GM21723 (cell line): ENCODE results near the gene SPRR1A.

ENCODE experiments used
- ATAC-seq: cut with Tn5 transposase; IDR thresholded peaks from one replicate; pipeline ENCODE4 v1.9.1; 2021; ENCODE audit warnings: mild to moderate bottlenecking, moderate library complexity; ENCODE audit not compliant: unreplicated experiment

The SPRR1A gene, protein sequence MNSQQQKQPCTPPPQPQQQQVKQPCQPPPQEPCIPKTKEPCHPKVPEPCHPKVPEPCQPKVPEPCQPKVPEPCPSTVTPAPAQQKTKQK

DNA sequence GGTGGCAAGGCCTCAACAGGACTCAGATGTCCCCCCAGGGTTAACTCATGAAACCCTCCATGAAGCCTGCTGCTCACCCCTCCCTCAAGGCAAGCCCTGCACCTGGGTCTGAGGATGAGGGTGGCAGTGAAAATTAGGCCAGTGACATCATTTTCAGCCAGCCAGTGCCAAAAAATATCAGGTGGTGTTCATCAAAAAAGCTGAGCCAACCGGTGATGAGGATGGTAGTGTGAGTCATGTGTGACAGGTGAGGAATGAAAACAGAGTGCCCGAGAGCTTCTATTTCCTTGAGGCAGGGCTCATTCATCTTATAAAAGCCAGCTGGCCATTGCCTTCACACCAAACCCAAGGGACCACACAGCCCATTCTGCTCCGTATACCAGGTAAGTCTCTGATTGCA lies at the start of gene SPRR1A:
TSS of gene SPRR1A (plus strand) at position 339 of the 400 bp plus-strand sequence. CDS start 1,150 bp downstream, outside the sequence.
- ATAC-seq: no peak

DNA sequence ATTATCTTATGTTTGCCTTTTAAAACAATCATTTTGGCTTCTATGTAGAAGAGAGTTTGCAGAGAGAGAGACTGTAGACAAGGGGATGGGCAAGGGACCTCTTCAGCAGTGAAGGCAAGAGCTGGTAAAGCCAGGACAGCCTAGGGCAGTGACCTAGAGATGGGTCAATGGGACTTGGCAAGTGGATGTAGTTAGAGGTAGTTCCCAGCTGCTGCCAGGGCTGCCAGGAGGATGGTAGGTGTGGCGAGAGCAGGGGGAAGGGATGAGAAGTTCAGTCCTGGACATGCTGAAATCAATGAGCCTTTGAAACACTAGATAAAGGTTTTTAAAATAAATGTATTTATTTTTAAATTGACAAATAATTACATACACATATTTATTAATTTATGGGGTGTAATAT lies 43.3 kb upstream of the SPRR1A start:
- no peak for ATAC-seq

DNA sequence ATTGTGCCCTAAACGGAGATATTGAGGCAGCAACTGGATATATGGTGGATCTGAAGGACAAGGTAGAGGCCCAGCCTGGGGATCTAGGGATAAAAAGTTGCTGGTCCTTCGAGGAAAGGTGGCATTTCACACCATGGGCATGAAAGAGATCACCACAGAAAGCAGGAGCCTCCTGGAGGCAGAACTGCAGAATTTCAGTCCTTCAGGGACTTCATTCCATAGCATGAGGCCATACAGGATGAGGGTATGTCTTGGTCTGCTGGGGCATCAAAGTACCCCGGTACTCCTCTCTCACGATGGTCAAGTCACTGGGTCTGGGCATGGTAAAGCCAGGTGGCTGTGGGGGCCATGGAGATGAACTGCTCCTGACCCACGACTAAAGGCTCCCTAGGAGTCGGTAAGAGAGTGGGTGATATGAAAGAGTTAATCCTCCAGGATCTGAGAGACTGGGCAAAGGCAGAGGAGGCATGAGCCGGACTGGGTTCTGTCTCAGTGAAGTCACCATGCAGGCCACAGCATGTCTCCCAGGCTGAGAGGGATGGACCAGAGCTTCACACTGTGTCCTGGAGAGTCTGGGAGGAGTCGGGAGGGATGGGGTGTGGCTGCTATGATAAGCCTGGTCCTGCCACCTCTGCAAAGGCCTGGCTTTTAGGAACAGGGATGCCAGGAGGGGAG lies 42.7 kb upstream of the SPRR1A start:
- no peak for ATAC-seq

DNA sequence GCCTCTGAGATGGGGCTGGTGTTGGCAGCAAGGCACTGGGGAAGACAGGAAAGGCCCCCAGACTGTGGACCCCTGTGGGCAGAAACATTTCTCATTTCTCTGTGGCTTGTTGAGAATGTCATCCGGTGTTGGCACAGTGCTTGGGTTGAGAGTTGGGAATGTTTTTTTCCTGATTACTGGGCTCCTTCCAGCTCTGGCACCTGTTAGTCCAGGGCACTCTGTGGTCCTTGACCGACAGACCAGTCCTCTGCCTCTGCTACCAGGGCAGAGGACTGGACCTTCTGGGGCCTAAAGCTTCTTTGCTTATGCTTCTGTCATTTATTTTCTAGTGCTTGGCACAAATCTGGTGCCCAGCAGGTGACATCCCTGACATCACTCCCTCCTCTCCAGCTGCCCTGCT lies 41.7 kb upstream of the SPRR1A start:
- no peak for ATAC-seq

DNA sequence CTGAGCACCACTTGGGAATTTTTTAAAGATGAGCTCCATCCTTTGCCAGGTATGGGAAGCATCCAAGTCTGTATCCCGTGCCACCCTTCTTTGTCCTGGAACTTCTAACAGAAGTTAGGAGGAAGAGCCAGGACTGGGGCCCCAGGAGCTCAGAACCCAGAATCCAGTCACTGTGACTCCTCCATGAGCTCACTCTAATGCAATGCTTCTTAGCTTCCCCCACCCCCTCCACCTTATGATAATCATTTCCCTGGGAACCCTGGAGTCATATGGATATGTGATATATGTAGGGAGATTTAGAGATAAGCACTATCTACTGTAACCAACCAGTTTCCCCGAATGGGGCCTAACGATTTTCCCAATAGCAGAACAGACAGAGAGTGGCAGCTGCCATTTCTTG lies 37.6 kb upstream of the SPRR1A start:
- ATAC-seq: no peak

DNA sequence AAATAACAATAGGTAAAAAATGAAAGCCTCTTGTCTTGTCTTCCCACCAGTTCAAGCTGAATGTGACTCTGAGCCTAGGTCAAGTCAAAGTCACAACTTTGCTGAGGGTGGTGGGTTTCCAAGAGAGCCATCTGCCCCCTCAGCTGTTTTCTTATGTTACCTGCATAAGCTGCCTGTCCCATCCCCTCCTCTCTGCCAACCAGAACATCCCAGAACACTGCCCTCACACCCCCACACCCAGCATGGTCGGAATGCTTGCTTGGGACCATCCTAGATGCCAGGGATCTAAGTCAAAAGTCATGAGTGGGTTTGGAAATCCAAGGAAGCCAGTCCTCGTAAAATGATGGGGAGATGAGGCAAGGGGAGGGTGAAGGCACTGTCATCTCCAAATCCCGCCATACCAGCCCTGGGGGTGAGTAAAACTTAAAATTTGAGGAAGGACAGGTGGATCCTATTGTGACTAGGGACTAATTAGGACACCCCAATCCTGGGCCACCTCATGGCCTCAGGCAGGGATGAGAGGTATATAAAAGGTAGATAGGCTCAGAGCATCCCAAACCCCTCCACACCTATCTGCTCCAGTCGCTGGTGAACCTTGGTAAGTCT lies 37.1 kb upstream of the SPRR1A start, which contains the start of gene SPRR5:
TSS of gene SPRR5 (plus strand) at position 556 of the 606 bp plus-strand sequence. CDS start 1,349 bp downstream, outside the sequence.
- ATAC-seq: no peak

DNA sequence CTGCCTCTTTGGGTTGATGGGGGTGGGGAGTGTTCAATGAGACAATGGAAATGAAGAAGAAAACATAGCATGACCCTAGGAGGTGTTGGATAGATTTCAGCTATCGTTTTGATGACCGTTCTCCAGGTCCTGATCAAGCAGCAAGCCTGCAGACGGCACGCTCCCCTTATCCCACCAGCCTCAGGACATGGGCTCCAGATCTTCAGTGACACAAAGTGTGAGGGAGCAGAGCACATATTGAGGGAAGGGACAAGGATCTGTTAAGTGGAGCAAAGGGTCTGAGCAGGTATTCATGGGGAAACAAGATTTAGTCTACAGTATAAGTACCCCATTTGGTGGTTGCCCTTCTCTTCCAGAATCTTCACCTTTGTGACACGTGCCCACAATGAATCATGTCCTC lies 32.2 kb upstream of the SPRR1A start:
- ATAC-seq: no peak

DNA sequence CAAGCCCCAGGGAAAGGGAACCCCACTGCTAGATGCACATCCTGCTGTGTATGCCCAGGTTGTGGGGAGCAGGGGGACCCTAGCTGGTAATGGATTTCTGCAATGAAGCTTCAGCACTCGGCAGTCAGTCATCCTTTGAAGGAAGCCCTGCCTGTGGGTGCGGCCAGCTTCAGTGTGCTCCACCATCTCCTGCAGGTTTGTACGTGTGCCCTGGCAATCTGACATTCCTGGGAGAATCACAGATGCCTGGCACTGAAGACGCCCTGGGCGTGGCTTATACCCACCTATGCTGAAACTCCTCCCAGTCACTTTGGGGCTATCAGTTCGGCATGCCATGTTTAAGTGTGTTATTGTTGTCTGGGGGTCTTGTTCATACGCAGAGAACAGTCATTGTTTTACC lies 30.1 kb upstream of the SPRR1A start:
- ATAC-seq: no peak

DNA sequence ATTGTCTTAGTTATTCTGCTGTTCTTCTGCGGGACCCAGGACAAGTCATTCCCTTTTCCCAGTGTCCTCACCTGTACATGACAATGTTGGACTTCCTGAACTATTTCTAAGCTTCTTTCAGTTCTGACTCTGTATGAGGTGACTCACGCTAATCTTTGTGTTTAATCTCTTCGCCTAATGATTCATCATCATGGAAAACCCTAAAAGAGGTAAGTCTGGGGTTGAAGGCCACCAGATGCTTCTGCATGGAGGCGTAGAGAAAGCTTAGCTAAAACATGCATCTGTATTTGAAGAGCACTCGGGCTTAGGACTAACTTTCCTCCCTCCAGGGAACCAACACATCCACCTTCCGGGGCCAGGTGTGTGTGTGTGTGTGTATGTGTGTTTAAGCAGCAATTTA lies 29.4 kb upstream of the SPRR1A start:
- ATAC-seq: no peak

DNA sequence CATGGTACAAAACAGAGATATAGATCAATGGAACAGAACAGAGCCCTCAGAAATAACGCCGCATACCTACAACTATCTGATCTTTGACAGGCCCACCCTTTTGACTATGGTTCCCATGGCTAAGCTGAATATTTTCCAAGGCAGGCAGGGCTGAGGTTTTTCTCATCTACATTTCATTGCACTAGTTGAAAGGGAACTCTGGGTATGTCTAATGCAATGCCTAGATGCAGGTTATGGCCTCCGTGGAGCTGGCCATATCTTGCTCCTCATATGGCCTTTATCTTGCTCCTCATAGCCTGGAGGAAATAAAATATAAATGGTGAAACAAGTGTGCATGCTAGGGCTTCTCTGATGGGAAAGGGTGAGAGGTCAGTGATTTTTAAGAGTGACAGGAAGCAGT lies 26.3 kb upstream of the SPRR1A start:
- ATAC-seq: no peak

DNA sequence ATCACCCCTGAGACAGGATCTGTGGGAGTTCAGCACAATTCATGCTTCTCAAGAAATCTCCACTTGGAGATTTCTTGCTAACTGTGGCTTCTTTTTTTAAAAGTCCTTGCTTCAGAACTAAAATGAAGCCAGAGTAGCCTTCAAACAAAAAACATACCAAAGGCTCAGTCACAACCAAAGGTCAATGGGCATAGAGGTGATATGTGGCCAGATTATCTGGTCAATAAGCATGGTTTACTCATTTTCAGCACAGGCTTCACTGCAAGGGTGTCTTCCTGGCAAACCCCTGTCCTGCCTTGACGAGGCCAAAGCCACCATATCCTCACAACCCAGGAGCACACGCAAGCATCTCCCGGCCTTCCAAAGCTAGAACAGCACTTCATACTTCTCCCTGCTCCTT lies 24.6 kb upstream of the SPRR1A start:
- no peak for ATAC-seq

DNA sequence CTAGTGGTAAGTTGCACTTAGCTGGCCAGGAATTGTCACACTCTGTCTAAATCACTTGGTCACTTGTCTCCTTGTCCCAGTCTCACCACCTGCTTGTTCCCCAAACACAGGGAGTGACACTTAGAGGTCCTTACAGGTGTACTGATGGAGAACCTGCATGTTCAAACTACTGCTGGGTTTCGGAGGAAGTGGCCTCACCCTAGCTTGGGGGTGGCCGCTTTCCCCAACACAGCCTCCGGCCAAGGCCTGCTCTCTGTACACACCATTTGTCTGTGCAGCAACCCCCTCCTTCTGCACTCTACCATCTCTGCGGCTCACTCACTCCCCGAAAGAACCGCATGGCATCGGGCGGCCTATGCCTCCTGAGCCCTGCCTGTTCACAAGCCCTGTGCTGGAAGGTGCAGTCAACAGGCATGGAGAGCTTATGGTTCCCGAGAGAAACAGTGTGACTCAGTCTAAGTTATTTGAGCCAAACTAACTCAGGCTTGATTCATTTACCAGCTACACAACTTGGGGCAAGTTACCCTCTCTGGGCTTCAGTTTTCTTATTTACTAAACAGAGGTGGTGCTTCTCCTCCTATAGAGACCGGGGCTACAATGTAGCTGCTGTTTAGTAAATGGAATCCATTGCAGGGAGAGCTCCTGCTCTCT lies 24.0 kb upstream of the SPRR1A start:
- no peak for ATAC-seq

DNA sequence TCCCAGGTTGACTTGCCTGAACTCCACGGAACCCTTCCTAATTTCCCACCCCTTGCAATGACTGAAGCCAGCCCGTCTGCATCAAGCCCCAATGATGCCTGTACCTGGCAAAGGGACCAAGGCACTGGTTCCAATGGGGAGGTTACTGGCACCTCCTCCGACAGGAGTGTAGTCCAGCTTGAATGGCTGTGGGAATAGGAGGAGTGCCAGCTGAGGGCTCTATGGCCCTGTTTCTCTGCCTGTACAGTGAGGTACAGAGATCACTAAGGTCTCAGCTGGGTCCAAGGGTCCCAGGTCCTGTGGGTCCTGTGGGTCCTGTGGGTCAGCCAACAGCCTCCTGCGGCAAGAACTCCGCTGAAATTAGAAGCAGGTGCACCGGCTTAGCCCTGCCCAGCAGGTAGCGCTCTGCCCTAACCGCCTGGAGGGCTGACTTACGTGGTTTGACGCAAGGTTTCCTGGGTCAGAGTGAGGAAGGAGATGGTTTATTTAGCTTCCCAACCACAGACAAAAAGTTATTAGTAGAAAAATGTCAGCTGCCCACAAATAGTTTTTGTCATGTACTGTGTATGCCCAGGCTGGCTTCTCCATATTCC lies 23.3 kb upstream of the SPRR1A start:
- no peak for ATAC-seq

DNA sequence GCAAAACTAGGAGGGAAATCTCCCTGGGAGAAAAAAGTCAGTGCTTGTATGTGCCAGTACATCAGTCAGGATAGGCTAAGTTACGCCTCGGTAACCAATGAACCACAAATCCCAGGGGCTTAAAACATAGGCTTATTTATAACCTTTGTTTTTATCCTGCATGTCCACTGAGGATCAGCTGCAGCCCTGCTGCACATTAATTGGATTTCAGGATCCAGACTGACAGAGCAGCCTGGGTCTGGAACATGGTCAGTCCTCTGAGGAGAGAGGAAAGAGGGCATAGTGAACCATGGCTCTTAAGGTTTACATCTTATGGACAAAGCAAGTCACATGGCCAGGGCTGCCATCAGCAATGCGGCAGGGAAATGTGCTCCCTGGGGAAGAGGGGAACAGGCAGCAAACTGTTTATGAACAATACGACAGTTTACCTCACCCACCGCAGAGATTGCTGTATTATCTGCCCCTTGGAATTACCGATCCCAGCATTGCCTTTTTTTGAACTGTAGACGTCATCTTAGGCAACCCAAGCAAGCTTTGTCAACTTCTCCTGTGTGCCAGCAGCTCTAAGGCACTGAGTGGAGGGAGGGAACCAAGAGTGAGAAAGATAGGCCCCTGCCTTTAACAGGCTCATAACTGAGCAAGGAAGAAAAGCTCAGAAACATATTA lies 22.5 kb upstream of the SPRR1A start:
- ATAC-seq: no peak

DNA sequence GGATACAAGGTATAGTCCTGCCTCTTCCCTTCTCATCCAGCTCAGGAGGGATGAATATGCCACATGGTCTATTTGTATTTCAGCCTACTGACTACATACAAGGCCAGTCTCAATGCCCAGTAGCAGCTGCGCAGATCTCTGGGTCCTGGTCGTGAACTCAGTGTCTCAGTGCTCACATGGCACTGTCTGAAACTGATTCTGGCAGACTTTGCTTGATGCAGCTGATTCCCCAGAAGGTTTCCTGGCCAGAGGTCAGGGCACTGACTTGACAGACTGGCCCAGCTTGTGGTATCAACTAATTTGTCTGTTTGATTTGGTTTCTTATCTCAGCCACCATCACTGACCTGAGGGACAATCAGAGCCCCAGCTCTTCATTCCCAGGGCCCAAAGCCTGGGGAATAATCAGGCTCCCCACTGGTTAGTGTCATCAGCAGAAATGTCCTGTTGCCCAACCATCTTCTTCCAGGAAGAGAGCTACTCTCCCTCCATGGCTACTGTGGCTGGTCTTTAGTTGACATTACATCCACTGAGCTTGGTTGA lies 20.9 kb upstream of the SPRR1A start:
- ATAC-seq: no peak

DNA sequence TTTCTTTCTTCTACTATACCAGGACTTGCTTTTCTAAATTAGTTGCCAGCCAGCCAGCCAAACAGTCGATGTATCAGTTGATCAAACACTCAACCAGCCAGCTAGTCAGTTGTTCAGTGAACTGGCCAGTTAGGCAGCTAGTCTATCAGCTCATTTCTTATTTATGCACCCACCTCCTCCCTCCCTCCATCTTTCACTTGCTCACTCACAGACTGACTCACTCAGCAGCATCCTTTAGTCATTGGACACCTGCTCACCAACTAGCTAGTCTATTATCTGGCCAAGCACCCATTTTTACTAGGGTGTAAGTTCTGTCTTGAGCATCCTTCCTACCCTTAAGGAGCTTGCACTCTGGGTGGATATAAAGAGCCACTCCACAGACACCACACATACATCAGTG lies 19.3 kb upstream of the SPRR1A start:
- ATAC-seq: no peak

DNA sequence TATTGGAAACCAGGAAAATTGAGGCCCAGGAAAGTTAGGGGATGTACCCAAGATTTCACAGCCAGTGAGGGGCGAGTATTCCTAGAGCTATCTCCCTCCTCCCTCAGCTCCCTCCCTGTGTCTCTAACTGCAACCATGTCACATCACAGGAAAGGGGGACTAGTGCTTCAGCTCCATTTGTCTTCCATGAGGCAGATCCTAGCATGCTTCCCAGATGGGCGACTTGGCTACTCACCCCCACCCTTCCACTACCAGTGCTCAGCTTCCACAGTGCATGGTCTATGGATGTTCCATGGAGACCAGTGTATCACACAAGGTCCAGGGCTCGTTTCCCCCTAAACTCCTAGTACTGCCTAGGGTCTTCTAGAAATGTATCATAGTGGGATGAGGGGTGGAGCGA lies 18.0 kb upstream of the SPRR1A start:
- no peak for ATAC-seq

DNA sequence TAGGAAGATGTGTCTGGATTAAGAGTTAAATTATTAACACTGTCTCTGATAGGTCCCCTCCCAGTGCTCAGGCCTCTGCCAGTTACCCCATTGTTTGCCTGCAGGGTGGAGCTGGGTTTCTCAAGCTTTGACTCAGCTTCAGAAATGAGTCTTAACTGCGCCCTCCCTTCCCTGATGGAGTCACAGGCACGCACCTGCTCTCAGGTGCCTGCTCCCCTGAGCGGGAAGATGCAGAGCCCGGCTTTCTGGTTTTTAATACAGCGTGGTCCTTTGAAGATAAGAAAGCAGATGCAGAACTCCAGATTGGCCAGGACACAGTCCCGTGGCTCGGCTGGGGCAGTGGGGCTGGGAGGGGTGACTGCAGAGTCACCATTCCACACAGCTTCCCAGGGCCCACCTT lies 16.7 kb upstream of the SPRR1A start:
- no peak for ATAC-seq

DNA sequence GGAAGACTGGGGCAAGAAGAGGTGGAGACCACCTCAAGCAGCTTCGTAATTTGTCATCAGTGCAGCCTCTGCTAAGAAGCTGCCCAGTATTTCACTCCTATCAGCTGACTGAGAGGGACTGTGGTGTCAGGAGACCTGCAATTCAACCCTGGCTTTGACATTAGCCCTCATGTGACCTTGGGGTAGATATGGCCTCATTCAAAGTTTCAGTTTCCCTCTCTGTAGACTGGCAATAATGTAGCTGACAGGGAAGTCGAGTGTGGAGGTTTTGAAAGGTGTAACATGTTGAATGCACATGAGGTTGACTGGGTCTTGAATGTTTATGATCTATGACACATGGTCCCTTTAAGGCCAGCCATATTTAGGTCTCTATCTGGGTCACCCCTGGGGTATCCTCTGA lies 15.6 kb upstream of the SPRR1A start:
- ATAC-seq: peak; percentile 91

DNA sequence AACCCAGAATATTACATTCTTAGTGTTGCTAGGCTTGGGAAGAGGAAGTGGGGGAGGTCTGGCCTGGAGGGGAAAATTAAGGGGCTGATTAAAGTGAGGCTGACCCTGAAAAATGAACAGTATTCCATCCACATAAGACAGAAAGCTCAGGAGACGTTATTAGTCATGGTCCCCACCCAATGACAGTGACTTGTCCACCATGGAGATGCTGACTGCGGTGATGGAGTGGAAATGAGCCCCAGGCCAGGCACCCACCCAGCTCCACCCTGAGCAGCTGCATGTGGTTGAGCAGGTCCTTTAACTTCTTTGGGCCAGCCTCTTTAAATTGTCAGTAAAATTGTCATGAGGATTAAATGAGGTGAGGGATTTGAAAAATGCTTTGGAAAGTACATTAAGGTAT lies 14.8 kb upstream of the SPRR1A start:
- ATAC-seq: no peak

DNA sequence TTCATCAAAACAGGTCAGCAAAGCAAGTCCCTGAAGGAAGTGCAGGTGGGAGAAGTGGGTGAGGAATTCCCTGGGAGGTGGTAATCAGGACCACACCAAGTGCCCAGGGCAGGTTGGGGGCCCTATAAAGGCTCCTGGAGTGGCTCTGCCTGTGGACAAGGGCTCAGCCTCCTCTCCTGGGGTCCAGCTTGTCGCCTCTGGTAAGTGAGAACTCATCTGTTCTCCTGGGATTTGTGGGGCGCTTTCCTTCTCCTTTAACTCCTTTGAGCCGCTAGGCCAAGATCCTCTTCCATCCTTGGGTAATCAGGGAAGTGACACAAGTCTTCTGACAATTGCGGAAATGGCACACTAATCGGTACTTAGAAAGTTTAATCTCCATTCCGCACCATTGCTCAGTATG lies 13.4 kb upstream of the SPRR1A start, which contains the start of gene SPRR4:
TSS of gene SPRR4 (plus strand) at position 154 of the 400 bp plus-strand sequence. CDS start 1,243 bp downstream, outside the sequence.
- ATAC-seq: no peak
